ENCODE data around the gene PIEZO1. TPM values are rescaled to one million over a fixed set of nuclear protein-coding genes. Genes with fewer than 3 reads are reported as not detected.

The PIEZO1 gene
- total and polyA plus RNA-seq, 9 of the 15 experiments (the other 6 are each of a cell fraction or from before 2014, with no cell fraction given), result 3.6 to 432 (median 131) TPM

DNA sequence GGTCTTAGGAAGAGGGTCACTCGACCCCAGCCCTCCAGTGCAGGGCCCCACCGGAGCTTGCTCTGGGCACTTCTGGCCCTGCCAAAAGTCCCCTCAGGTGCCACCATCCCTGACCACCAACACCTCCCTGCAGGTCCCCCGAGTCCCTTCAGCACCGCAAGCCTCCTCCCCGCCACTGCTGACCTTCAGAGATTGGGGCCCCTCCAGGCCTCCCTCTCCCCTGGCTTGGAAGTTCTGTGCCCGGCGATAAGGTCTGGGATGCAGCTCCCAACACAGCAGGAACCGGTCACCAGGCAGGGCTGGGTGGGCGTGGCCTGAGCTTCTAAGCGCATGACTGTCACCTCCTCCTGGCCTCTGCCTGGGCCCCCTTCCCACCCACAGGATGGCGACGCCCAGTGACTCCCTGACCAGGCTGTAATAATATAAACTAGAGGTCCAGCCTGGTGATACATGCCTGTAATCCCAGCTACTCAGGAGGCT lies 11.2 kb downstream of the PIEZO1 start (continued):
- TF ChIP-seq, protein P1, sequence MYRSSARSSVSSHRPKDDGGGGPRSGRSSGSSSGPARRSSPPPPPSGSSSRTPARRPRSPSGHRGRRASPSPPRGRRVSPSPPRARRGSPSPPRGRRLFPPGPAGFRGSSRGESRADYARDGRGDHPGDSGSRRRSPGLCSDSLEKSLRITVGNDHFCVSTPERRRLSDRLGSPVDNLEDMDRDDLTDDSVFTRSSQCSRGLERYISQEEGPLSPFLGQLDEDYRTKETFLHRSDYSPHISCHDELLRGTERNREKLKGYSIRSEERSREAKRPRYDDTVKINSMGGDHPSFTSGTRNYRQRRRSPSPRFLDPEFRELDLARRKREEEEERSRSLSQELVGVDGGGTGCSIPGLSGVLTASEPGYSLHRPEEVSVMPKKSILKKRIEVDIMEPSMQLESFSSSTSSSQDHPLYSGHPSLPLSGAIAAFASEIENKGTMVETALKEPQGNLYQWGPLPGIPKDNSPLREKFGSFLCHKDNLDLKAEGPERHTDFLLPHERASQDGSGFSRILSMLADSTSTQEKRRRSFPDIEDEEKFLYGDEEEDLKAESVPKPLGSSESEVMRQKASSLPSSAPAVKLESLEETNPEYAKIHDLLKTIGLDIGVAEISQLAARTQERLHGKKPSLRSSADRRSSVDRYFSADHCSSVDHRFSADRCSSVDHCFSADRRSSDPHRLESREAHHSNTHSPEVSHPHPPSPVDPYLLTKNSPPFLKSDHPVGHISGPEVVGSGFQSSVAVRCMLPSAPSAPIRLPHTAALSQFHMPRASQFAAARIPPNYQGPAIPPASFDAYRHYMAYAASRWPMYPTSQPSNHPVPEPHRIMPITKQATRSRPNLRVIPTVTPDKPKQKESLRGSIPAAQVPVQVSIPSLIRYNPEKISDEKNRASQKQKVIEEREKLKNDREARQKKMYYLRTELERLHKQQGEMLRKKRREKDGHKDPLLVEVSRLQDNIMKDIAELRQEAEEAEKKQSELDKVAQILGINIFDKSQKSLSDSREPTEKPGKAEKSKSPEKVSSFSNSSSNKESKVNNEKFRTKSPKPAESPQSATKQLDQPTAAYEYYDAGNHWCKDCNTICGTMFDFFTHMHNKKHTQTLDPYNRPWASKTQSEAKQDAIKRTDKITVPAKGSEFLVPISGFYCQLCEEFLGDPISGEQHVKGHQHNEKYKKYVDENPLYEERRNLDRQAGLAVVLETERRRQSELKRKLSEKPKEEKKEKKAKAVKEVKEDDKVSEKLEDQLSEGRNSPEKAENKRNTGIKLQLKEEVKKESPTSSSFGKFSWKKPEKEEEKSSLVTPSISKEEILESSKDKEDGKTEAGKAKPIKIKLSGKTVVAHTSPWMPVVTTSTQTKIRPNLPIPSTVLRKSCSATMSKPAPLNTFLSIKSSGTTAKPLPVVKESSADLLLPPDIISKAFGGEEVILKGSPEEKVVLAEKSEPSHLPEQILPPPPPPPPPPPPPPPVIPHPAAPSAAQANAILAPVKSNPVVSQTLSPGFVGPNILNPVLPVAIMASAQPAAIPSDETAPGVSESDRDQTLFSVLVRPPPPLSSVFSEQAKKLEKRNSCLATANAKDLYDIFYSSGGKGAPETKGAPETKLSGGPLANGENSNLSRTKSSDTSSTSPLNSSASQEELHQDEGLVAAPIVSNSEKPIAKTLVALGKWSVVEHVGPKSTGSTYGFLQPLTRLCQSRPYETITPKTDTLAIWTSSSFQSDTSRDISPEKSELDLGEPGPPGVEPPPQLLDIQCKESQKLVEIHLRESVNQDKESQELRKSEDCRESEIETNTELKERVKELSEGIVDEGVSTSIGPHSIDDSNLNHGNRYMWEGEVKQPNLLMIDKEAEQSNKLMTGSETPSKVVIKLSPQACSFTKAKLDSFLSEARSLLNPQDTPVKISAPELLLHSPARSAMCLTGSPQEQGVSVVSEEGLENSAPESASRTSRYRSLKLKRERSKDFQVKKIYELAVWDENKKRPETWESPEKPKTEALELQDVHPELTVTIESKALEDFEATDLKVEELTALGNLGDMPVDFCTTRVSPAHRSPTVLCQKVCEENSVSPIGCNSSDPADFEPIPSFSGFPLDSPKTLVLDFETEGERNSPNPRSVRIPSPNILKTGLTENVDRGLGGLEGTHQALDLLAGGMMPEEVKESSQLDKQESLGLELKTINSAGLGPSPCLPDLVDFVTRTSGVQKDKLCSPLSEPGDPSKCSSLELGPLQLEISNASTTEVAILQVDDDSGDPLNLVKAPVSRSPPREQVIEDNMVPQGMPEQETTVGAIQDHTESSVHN (IDR thresholded peaks at IDR 0.05; ENCODE audit: borderline replicate concordance in 1 of 2, low read depth in 1 of 2), result peak in 1 of 2 experiments; percentile 64; a peak in 1 of 4 replicates
- TF ChIP-seq NRF1 (conservative IDR thresholded peaks at IDR 0.05 in 1 of 2, IDR thresholded peaks at IDR 0.05 in 1 of 2) (peak; percentile 90 to 91), ZFP1 (CRISPR knock-in tag; IDR thresholded peaks at IDR 0.05) (no peak), SMARCC2 (IDR thresholded peaks at IDR 0.05; ENCODE audit: low read depth) (peak; percentile 84), ZBTB7A (IDR thresholded peaks at IDR 0.05; ENCODE audit: borderline replicate concordance, control insufficient read depth, low read depth, low read length) (peak; percentile 95), MBD2 (IDR thresholded peaks at IDR 0.05; ENCODE audit: borderline replicate concordance, low read depth) (peak; percentile 83), KLF6 (CRISPR knock-in tag; IDR thresholded peaks at IDR 0.05; ENCODE audit: borderline replicate concordance) (peak; percentile 73; the same call in 1 of the 2 replicates), PHB2 (IDR thresholded peaks at IDR 0.05; ENCODE audit: low read depth) (peak; percentile 85), YY1 (IDR thresholded peaks at IDR 0.05; ENCODE audit: borderline replicate concordance in 1 of 3, control insufficient read depth in 1 of 3, extremely low read depth in 1 of 3, insufficient read depth in 3 of 3, insufficient read length in 1 of 3, insufficient replicate concordance in 2 of 3, low read depth in 1 of 3, low read length in 2 of 3) (peak in 1 of 3 experiments; percentile 69), MTA1 (IDR thresholded peaks at IDR 0.05; ENCODE audit: borderline replicate concordance) (peak; percentile 42; the same call in 1 of the 2 replicates), ZNF584 (CRISPR knock-in tag; IDR thresholded peaks at IDR 0.05; ENCODE audit: low read depth) (no peak; the same call in 1 of the 2 replicates)
- TF ChIP-seq, protein P2, sequence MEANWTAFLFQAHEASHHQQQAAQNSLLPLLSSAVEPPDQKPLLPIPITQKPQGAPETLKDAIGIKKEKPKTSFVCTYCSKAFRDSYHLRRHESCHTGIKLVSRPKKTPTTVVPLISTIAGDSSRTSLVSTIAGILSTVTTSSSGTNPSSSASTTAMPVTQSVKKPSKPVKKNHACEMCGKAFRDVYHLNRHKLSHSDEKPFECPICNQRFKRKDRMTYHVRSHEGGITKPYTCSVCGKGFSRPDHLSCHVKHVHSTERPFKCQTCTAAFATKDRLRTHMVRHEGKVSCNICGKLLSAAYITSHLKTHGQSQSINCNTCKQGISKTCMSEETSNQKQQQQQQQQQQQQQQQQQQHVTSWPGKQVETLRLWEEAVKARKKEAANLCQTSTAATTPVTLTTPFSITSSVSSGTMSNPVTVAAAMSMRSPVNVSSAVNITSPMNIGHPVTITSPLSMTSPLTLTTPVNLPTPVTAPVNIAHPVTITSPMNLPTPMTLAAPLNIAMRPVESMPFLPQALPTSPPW (CRISPR knock-in tag; IDR thresholded peaks at IDR 0.05), result peak; percentile 93
- TF ChIP-seq, protein P3, sequence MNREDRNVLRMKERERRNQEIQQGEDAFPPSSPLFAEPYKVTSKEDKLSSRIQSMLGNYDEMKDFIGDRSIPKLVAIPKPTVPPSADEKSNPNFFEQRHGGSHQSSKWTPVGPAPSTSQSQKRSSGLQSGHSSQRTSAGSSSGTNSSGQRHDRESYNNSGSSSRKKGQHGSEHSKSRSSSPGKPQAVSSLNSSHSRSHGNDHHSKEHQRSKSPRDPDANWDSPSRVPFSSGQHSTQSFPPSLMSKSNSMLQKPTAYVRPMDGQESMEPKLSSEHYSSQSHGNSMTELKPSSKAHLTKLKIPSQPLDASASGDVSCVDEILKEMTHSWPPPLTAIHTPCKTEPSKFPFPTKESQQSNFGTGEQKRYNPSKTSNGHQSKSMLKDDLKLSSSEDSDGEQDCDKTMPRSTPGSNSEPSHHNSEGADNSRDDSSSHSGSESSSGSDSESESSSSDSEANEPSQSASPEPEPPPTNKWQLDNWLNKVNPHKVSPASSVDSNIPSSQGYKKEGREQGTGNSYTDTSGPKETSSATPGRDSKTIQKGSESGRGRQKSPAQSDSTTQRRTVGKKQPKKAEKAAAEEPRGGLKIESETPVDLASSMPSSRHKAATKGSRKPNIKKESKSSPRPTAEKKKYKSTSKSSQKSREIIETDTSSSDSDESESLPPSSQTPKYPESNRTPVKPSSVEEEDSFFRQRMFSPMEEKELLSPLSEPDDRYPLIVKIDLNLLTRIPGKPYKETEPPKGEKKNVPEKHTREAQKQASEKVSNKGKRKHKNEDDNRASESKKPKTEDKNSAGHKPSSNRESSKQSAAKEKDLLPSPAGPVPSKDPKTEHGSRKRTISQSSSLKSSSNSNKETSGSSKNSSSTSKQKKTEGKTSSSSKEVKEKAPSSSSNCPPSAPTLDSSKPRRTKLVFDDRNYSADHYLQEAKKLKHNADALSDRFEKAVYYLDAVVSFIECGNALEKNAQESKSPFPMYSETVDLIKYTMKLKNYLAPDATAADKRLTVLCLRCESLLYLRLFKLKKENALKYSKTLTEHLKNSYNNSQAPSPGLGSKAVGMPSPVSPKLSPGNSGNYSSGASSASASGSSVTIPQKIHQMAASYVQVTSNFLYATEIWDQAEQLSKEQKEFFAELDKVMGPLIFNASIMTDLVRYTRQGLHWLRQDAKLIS (CRISPR knock-in tag; IDR thresholded peaks at IDR 0.05), result peak; percentile 60; the same call in 1 of the 2 replicates
